Stomach (tissue), 9 donors: ENCODE results near the gene MYH13. TPM values are rescaled to one million over a fixed set of nuclear protein-coding genes. Genes with fewer than 3 reads are reported as not detected.

Experiments used
- DNase-seq, 2 donors: peaks; one replicate each; pipeline versions ENCODE4 v3.0.0 to v3.0.0-alpha.2; 2013 to 2019
- H3K27ac ChIP-seq, 5 donors: fragments of 200-600 bp in 4 of 5; sonication (generic) in 4 of 5; one replicate each; pipeline ENCODE4 v1.5.1; 2013 to 2019; ENCODE audit warnings: mild to moderate bottlenecking in 1 of 5, moderate library complexity in 1 of 5
- H3K27me3 ChIP-seq, 3 donors: fragments of 200-600 bp; sonication (generic); one replicate each; pipeline ENCODE4 v1.5.1; 2017 to 2019; ENCODE audit warnings: mixed run types in 1 of 3
- H3K36me3 ChIP-seq, 4 donors: fragments of 200-600 bp; sonication (generic); 1 replicate in 3 of 4; 2 replicates in 1 of 4; pipeline ENCODE4 v1.5.1; 2016 to 2019
- H3K4me1 ChIP-seq, 4 donors: fragments of 200-600 bp; sonication (generic); one replicate each; pipeline ENCODE4 v1.5.1; 2016 to 2019
- H3K4me3 ChIP-seq, 4 donors: fragments of 200-600 bp; sonication (generic) in 3 of 4; one replicate each; pipeline ENCODE4 v1.5.1; 2016 to 2019; ENCODE audit warnings: mild to moderate bottlenecking in 1 of 4
- H3K9me3 ChIP-seq, 4 donors: fragments of 200-600 bp; sonication (generic); one replicate each; pipeline ENCODE4 v1.5.1; 2016 to 2019
- CTCF ChIP-seq, 7 experiments: fragments of 450-650 bp in 4 of 7; fragments of 200-600 bp in 3 of 7; sonication (generic) in 3 of 7; IDR thresholded peaks; one replicate each; pipeline ENCODE4 v1.5.1; 2016 to 2019; ENCODE audit warnings: antibody characterized with exemption in 7 of 7, control low read depth in 2 of 7, mild to moderate bottlenecking in 1 of 7
- EP300 ChIP-seq: sonication (generic); formaldehyde crosslinking; IDR thresholded peaks from one replicate; pipeline ENCODE4 v1.6.1; 2017; ENCODE audit warnings: antibody characterized with exemption
- POLR2A ChIP-seq, 4 donors: fragments of 450-650 bp; IDR thresholded peaks; one replicate each; pipeline ENCODE4 v1.6.1; 2016; ENCODE audit warnings: antibody characterized with exemption in 4 of 4, control low read depth in 2 of 4, mild to moderate bottlenecking in 1 of 4, moderate library complexity in 1 of 4
- POLR2AphosphoS5 ChIP-seq, 3 donors: sonication (generic); formaldehyde crosslinking; IDR thresholded peaks; one replicate each; pipeline ENCODE4 v1.6.1; 2016; ENCODE audit warnings: antibody characterized with exemption in 3 of 3
- WGBS, 5 donors: extraction: QIAGEN DNeasy Blood & Tissue Kit in 3 of 5; methylation state at CpG; one replicate each; pipeline versions ENCODE4 v1.1.5 to v1.1.7; 2013 to 2018; 5-methylcytosine and 5-hydroxymethylcytosine counted together
- intact Hi-C: fragments of 100-400 bp; cut with DNase I; formaldehyde crosslinking; loops from one replicate; pipeline ENCODE4 v1.15.1; 2023; ENCODE audit warnings: low total_unique reads
- polyA plus RNA-seq, 3 donors: library from polyadenylated mRNA; stranded (reverse); fragments of 200-250 nt; gene quantifications; one replicate each; pipeline ENCODE4 v1.2.3, GENCODE V29; 2013
- total RNA-seq, 5 donors: library from RNA; depleted of rRNA; stranded (reverse); fragments of >200 nt; gene quantifications; one replicate each; pipeline versions ENCODE4 v1.1.0 to v1.2.3, GENCODE V29; 2014 to 2016
- donor health status: healthy with polysubstance abuse.
- donor health status: Bipolar disorder and iron deficiency.
- donor health status: healthy.

Gene MYH13
- total and polyA plus RNA-seq, 8 donors = 0.68 to 5.4 (median 2.6) TPM

GRCh38 chr17:10261098-10261497, 111.7 kb downstream of the MYH13 start:
- no peak overlapping the region for H3K27ac ChIP-seq
- H3K27me3 ChIP-seq = peaks cover 0 to 4% (median 0%) of the 10 kb centered on the region in 3 donors
- WGBS, 5 donors = 60 to 70% (median 66%) methylated on average over 3 of the region's 3 CpGs
- no peak for DNase-seq
- no peak overlapping the region for H3K4me3 ChIP-seq
- H3K4me1 ChIP-seq = no peaks in the 10 kb centered on the region
- intact Hi-C loops = no loop called here
- TF ChIP-seq POLR2AphosphoS5 (IDR thresholded peaks at IDR 0.05) (no peak), EP300 (no peak), CTCF (IDR thresholded peaks at IDR 0.05) (no peak), POLR2A (IDR thresholded peaks at IDR 0.05) (no peak)
- H3K9me3 ChIP-seq = no peaks in the 10 kb centered on the region
- no peaks in the 10 kb centered on the region for H3K36me3 ChIP-seq

GRCh38 chr17:10251212-10251948, 121.4 kb downstream of the MYH13 start:
- no peaks in the 10 kb centered on the region for H3K4me1 ChIP-seq
- no peak overlapping the region for H3K4me3 ChIP-seq
- DNase-seq = no peak
- TF ChIP-seq CTCF (IDR thresholded peaks at IDR 0.05) = no peak
- TF ChIP-seq POLR2AphosphoS5 (IDR thresholded peaks at IDR 0.05) = no peak
- intact Hi-C loops = no loop called here
- peaks cover 0 to 4% (median 0%) of the 10 kb centered on the region in 3 donors for H3K27me3 ChIP-seq
- 50 to 66% (median 63%) methylated on average over 11 of the region's 11 CpGs for WGBS, 5 donors
- H3K9me3 ChIP-seq = no peaks in the 10 kb centered on the region
- no peak overlapping the region for H3K27ac ChIP-seq
- H3K36me3 ChIP-seq = no peaks in the 10 kb centered on the region

Other genes with a start within 250 kb of the MYH13 start
- gene GAS7, start 174.4 kb downstream of the MYH13 start, total RNA-seq = 100 to 1,000 TPM in 1 of 5 donors, 10 to 100 TPM in 4; 24.5 to 185 (median 42.9) TPM
- gene GAS7, start 174.4 kb downstream of the MYH13 start, polyA plus RNA-seq = 10 to 100 TPM in 1 of 3 donors, 1 to 10 TPM in 2; 4.1 to 21.2 (median 9.0) TPM
- not detected for gene MYH8, start 48.9 kb upstream of the MYH13 start, total RNA-seq
- under 1 TPM in 1 of 3 donors, not detected in 2; 0.06 TPM for gene MYH8, start 48.9 kb upstream of the MYH13 start, polyA plus RNA-seq
- gene MYH4, start 96.6 kb upstream of the MYH13 start, total RNA-seq = not detected
- not detected for gene MYH4, start 96.6 kb upstream of the MYH13 start, polyA plus RNA-seq
- gene MYH1, start 145.5 kb upstream of the MYH13 start, total RNA-seq = not detected
- 1 to 10 TPM in 1 of 3 donors, under 1 TPM in 1, not detected in 1; 0.05 to 2.0 TPM for gene MYH1, start 145.5 kb upstream of the MYH13 start, polyA plus RNA-seq
- under 1 TPM in 1 of 5 donors, not detected in 4; 0.18 TPM for gene MYH2, start 176.7 kb upstream of the MYH13 start, total RNA-seq
- gene MYH2, start 176.7 kb upstream of the MYH13 start, polyA plus RNA-seq = 1 to 10 TPM in 1 of 3 donors, under 1 TPM in 2; 0.05 to 1.4 (median 0.12) TPM